GM18519 (cell line): Measurements from ENCODE around the gene EYA3.

Source experiments
- ATAC-seq: cut with Tn5 transposase; IDR thresholded peaks from one replicate; pipeline ENCODE4 v1.9.1; 2021; ENCODE audit warnings: mild to moderate bottlenecking, moderate library complexity; ENCODE audit not compliant: unreplicated experiment, low FRiP score

EYA3 gene

GRCh38 chr1:28113242-28113572 lies 24.8 kb upstream of the EYA3 start:
- no peak for ATAC-seq

GRCh38 chr1:28112388-28113241 lies 24.2 kb upstream of the EYA3 start:
- no peak for ATAC-seq

DNA sequence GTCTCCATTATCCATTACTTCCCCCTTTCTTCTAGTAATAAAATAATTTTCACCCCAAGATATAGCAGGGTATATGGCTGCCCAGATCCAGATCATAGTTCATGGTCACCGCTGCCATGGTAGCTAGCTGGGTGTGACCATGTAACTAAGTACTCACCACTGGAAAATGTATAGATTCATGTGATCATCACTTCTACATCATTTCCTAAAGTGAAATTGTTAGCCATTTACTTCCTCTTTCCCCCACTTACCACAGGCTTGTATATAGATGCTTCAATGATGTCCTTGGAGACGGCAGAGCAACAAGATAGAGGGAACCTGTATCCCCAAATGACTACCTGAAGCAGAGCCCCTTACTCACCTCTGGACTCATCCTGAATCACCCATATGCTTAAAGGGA lies 22.7 kb upstream of the EYA3 start:
- no peak for ATAC-seq

DNA sequence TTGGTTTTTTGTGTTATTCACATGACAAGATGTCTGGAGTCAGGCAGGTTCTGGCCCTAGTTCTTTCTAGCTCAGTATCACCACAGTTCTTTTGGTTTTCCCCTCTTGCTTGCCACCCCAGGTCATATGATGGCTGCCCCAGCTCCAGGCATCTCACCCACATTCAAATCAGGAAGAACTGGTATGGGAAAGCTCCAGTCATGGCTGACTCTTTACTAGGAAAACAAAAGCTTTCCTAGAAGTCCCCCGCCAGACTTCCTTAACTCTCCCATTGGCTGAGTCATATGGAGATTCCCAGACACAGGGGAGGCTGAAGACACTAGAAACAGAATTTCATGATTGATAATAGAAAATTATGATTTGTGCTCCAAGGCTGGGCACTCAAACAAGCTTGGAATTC lies 22.1 kb upstream of the EYA3 start:
- no peak for ATAC-seq

GRCh38 chr1:28109639-28110038 lies 21.2 kb upstream of the EYA3 start:
- ATAC-seq: no peak

DNA sequence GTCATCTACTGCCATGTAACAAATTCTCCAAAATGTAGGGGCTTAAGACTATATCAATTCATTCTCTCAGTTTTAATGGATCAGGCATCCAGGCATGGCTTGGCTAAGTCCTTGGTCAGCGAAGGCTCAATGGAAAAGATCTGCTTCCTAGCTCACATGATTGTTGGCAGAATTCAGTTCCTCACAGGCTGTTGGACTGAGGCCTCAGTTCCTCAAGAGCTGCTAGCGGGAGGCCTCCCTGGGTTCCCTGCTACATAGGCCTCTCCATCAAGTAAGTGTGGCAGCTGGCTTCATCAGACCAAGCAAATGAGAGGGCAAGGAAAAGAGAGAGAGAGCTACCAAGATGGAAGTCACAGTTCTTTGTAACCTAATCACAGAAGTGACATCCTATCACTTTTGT lies 19.6 kb upstream of the EYA3 start:
- no peak for ATAC-seq

DNA sequence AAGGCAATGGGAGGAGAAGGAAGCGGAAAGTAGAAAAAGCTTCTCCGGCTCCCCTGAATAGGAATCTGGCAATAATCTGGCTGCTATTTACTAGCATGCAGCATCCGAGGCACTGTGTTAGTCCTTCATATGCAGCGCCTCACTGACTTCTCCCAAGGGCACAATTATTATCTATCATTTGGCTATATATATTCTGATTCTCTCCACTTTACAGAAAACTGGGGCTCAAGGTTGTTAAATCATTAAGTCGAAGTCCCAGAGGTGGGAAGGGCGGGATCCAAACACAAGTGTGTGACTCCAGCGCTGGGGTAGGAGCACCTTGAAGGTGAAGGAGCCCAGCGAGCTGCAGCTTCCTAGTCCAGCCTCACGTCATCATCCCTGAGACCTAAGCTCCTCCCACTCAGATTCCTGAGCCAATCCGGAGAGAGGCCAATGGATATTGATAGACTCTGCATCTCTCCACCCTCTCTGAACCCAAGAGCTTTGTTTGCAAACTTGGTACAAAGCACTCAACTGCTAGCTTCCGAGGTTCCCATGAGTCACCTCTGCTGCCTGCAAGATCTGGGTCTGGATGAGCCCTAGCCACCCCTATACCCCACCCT lies 16.6 kb upstream of the EYA3 start:
- no peak for ATAC-seq

DNA sequence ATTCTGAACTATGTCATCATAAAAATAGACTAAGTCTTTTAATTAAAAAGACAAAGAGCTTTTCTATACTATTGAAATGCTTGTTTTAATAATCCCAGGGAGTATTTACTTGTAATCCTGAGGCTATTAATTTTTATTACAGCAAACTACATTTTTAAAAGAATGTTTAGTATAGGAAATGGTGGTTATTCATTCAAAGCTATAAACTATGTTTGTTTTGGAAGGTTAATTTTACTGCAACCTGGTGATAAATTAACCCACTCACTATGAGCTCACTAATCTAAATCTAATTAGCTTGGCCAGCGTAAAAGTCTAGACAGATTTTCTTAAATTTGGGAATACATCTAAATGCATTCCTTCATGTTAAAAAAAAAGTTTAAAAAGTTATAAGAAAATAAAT lies 13.8 kb upstream of the EYA3 start:
- no peak for ATAC-seq

- ATAC-seq: no peak
Observed at GRCh38 chr1:28099050-28099769, 10.8 kb upstream of the EYA3 start.

DNA sequence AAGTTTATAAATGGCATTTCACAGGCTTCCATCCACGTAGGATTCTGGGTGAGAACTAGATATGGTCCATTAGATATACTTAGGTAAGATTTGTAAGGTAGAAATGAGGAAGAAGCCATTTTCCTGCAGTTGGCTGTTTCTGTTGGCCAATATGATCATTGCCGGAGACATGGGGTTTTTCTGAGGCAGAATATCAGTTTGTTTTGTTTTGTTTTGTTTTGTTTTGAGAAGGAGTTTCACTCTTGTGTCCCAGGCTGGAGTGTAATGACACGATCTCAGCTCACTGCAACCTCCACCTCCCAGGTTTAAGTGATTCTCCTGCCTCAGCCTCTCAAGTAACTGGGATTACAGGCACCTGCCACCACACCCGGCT lies 8.7 kb upstream of the EYA3 start:
- ATAC-seq: no peak

DNA sequence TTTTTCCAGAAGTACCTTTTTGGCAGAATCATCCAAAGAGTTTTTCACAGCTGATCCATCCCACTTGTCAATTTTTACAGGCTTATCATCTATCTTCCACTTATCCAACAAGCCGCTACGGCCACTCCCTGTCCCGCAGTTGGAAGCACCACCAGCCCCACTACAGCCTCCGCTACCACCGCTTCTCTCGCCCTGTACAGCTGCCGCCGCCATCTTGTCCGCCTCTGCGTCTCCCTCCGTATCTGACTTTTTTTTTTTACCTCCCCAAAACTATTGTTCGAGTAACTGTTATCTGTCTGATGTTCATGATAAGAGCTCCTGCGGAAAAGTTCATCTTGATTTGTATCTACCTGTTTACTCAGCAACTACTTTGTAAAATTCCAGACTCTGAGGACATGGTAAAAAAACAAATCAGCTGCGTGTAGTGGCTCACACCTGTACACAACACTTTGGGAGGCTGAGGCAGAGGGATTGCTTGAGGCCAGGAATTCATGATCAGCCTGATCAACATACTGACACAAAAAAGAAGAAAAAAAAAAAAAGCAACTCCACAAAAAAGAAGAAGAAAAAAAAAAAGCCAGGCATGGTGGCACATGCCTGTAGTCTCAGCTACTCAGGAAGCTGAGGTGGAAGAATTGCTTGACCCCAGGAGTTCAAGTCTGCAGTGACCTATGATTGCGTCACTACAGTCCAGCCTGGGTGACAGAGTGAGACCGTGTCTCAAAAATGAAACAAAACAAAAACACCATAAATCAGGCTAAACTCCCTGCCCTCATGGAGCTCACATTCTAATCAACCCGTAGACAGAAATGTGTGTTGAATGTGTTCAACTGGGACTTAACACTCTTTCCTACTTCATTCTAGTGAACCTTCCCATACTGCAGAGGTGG lies 8.0 kb upstream of the EYA3 start:
- ATAC-seq: no peak

DNA sequence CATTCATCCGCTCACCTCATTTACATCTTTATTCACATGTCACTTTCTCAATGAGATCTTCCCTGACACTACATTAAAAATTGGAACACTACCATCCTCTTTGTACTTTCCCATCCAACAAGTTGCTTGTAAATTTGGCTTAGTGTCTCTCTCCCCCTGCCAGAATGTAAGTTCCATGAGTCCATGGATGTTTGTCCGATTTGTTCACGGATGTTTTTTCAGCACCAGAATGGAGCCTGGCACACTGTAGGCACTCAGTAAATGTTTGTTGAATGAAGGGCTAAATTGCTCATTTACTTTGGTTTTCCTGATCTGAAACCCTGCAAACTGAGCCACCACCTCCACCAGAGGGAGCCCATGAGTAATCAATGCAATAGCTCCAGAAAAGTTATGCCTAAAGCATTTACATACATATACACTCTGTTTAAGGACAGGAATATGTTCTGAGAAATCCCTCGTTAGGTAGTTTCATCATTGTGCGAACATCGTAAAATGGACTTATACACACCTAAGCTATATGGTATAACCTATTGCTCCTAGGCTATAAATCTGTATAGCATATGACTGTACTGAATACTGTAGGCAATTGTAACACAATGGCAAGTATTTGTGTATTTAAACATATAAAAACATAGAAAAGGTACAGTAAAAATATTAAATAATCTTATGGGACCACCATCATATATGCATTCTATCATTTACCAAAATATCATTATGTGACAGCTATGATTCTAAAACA lies 2.8 kb upstream of the EYA3 start:
- ATAC-seq: no peak

GRCh38 chr1:28087614-28088167 lies 719 bp downstream of the EYA3 start:
- no peak for ATAC-seq

- no peak for ATAC-seq
Observed at GRCh38 chr1:28086651-28087050, 1.8 kb downstream of the EYA3 start.

DNA sequence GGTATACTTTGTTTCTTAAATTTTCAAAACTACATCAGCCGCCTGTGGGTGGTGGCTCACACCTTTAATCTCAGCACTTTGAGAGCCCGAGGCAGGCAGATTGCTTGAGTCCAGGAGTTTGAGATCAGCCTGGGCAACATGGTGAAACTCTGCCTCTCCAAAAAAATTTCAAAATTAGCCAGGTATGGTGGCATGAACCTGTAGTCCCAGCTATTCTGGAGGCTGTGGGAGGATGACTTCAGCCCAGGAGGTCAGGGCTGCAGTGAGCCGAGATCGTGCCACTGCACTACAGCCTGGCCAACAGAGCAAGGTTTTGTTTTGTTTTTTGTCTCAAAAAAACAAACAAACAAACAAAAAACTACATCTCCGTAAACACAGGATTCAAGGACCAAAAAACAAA lies 3.3 kb downstream of the EYA3 start:
- no peak for ATAC-seq

GRCh38 chr1:28083876-28084275 lies 4.5 kb downstream of the EYA3 start:
- ATAC-seq: no peak

DNA sequence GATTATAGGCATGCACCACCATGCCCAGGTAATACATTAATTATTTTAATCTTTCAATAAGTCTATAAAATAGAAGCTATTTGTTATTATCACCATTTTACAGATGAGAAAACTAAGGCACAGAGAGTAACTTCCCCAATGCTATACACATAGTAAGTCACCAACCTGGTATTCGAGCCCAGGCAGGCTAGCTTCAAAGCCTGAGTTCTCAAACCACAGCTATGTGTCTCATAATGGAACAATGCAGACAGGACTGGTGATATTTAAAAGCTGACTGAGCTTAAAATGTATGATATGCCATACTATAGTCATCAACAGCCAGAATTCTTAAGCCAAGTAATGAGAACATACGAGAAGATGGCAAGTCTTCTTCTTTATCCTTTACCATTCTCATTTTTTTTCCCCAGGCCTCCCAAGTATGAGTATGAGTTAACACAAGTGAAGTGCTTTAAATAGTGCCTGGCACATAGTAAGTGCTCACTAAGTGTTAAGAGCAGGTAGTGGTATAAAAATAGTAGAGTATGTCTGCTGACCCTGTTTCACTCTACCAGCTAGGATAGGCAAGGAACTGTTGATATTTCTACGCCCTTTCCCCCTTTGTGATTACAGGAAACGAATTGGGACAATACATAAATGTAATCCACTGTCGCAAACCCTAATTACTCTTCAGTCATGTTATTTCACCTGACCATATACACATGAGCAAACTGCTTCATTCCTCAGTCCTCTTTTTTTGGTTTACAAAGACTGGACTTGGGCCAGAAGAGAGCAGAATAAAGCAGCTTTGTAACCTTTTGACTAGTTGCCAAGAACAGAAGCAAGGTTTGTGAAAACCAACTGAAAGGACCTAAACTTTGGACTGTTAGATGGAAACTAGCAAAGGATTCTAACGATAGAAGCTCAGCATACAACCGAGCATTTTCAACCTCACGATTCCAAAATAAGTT lies 9.5 kb downstream of the EYA3 start:
- ATAC-seq: no peak

GRCh38 chr1:28078262-28078661 lies 10.1 kb downstream of the EYA3 start:
- ATAC-seq: no peak
